Parathyroid adenoma (tissue), 2 donors: ENCODE measurements around the gene FNDC11.

Experiments used
- H2AFZ ChIP-seq: fragments of 300-600 bp; sonication (generic); one replicate; pipeline ENCODE4 v1.7.0; 2017; ENCODE audit warnings: antibody characterized with exemption, mild to moderate bottlenecking
- H3K27ac ChIP-seq: fragments of 300-600 bp; sonication (generic); one replicate; pipeline ENCODE4 v1.7.0; 2017
- H3K27me3 ChIP-seq: fragments of 300-600 bp; sonication (generic); one replicate; pipeline ENCODE4 v1.7.0; 2017; ENCODE audit warnings: low read length; ENCODE audit not compliant: control insufficient read depth, insufficient read depth
- H3K36me3 ChIP-seq: fragments of 300-600 bp; sonication (generic); one replicate; pipeline ENCODE4 v1.7.0; 2017; ENCODE audit warnings: low read length; ENCODE audit not compliant: control insufficient read depth, insufficient read depth
- H3K4me1 ChIP-seq: fragments of 300-600 bp; sonication (generic); one replicate; pipeline ENCODE4 v1.7.0; 2017; ENCODE audit warnings: control low read depth
- H3K4me2 ChIP-seq: fragments of 300-600 bp; sonication (generic); one replicate; pipeline ENCODE4 v1.7.0; 2017; ENCODE audit warnings: low read length
- H3K4me3 ChIP-seq: fragments of 300-600 bp; sonication (generic); one replicate; pipeline ENCODE4 v1.7.0; 2017; ENCODE audit warnings: low read depth, low read length
- H3K79me2 ChIP-seq: fragments of 300-600 bp; sonication (generic); one replicate; pipeline ENCODE4 v1.7.0; 2017; ENCODE audit warnings: control low read depth
- H3K9ac ChIP-seq: fragments of 300-600 bp; sonication (generic); one replicate; pipeline ENCODE4 v1.7.0; 2017; ENCODE audit warnings: mild to moderate bottlenecking
- H3K9me3 ChIP-seq: fragments of 300-600 bp; sonication (generic); one replicate; pipeline ENCODE4 v1.7.0; 2017; ENCODE audit warnings: low read length; ENCODE audit not compliant: control insufficient read depth
- CTCF ChIP-seq: fragments of 300-600 bp; sonication (generic); IDR thresholded peaks from one replicate; pipeline ENCODE4 v1.7.0; 2017; ENCODE audit warnings: antibody characterized with exemption, mild to moderate bottlenecking
- donor health status: primary hyperparathyroidism.

Gene FNDC11

GRCh38 chr20:63560856-63561609, 7.1 kb downstream of the FNDC11 start:
- Histone ChIP-seq H3K4me1 (no peaks in the 10 kb centered on the region), H3K79me2 (no peaks in the 10 kb centered on the region), H3K4me2 (no peak overlapping the region), H3K4me3 (no peak overlapping the region), H3K9ac (no peak overlapping the region), H3K36me3 (no peaks in the 10 kb centered on the region), H3K9me3 (no peaks in the 10 kb centered on the region), H3K27me3 (no peaks in the 10 kb centered on the region), H2AFZ (no peak overlapping the region), H3K27ac (no peak overlapping the region)
- no peak for TF ChIP-seq CTCF

- H3K4me1 ChIP-seq = no peaks in the 10 kb centered on the region
- H3K9ac ChIP-seq = no peak overlapping the region
- H3K27ac ChIP-seq = no peak overlapping the region
- H2AFZ ChIP-seq = no peak overlapping the region
- no peaks in the 10 kb centered on the region for H3K27me3 ChIP-seq
- H3K79me2 ChIP-seq = no peaks in the 10 kb centered on the region
- H3K4me2 ChIP-seq = no peak overlapping the region
- H3K9me3 ChIP-seq = no peaks in the 10 kb centered on the region
- no peak for TF ChIP-seq CTCF
- H3K4me3 ChIP-seq = no peak overlapping the region
- no peaks in the 10 kb centered on the region for H3K36me3 ChIP-seq
Measured at GRCh38 chr20:63561624-63562396, 7.9 kb downstream of the FNDC11 start.

DNA sequence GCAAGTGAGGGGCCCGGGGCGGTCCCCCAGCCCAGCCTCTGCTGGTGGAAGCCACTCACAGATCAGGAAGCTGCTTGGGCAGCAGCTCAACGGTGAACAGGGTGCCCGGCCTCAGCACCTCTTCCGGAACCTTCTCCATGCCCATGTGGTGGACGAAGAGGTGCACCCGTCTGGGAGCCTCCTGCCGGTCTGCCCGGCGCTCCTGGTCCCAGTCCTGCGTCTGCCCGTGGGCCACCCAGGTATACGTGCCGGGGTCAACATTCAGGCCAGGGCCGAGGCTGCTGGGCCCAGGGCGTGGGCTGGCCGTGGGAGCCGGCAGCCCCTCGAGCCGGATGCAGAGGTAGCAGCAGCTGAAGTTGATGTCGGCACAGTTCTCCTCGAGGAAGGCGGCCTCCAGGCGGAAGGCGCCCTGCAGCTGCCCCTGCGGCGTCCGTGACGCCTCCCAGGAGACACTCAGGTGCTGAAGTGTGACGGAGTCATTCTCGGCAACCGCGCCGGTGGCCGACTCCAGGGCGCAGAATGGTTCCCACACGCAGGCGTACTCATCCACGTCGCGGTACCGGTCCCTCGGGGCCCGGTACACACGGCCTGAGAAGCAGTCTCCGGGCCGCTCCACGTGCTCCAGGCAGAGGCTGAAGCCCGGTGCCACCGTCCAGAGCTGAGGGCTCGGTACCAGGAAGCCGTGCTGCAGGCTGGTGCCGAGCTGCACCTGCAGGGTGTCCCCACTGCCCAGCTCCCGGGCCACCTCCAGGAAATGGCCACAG, 8.7 kb downstream of the FNDC11 start:
- no peak for TF ChIP-seq CTCF
- no peak overlapping the region for H3K9ac ChIP-seq

DNA sequence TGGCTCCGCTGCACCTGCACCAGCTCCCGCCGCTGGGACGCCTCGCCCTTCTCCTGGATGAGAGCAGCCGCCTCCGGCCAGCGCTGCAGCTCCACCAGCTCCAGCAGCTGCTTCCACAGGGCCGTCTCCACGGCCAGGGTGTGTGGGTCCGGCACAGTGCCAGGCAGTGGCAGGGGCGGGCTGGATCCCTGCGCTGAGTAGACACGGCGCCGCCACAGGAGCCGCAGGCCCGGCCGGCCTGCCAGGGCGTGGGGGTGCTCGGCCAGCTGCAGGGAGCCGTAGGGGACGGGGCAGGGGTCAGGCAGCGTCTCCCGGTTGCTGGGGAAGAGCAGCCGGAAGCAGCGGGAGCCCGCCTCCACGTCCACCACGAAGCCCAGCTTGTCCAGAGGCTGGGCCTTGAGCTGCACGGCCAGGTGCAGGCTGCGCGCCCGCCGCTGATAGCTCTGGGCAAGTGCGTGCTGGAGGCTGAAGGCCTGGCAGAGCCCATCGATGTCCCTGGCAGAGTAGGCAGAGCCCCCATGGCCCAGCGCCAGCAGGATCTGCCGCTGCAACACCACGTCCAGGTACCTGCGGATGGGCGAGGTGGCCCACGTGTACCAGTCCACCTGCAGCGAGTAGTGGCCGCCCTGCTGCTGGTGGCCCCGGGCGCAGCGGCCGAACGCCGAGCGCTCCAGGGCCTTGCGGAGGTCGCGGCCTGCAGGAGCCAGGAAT, 9.4 kb downstream of the FNDC11 start:
- H3K36me3 ChIP-seq = no peaks in the 10 kb centered on the region
- TF ChIP-seq CTCF = no peak
- no peak overlapping the region for H3K4me3 ChIP-seq
- no peaks in the 10 kb centered on the region for H3K4me1 ChIP-seq
- no peak overlapping the region for H3K4me2 ChIP-seq
- no peaks in the 10 kb centered on the region for H3K9me3 ChIP-seq
- H3K27me3 ChIP-seq = no peaks in the 10 kb centered on the region
- no peak overlapping the region for H2AFZ ChIP-seq
- H3K79me2 ChIP-seq = no peaks in the 10 kb centered on the region
- H3K9ac ChIP-seq = no peak overlapping the region
- H3K27ac ChIP-seq = no peak overlapping the region

More for the DNA sequence above, 8.7 kb downstream of the FNDC11 start:
- Histone ChIP-seq H2AFZ (no peak overlapping the region), H3K4me3 (no peak overlapping the region), H3K9me3 (no peaks in the 10 kb centered on the region), H3K27ac (no peak overlapping the region), H3K4me1 (no peaks in the 10 kb centered on the region), H3K36me3 (no peaks in the 10 kb centered on the region), H3K4me2 (no peak overlapping the region), H3K27me3 (no peaks in the 10 kb centered on the region), H3K79me2 (no peaks in the 10 kb centered on the region)
